GM19328 (cell line): ENCODE measurements around the gene TRIP10.
A peak's percentile ranks its signal among the peaks of the same experiment; 100 is the strongest.

Experiments used
- ATAC-seq: cut with Tn5 transposase; IDR thresholded peaks from one replicate; pipeline ENCODE4 v1.9.1; 2021; ENCODE audit warnings: mild to moderate bottlenecking, moderate library complexity; ENCODE audit not compliant: unreplicated experiment

Gene TRIP10

DNA sequence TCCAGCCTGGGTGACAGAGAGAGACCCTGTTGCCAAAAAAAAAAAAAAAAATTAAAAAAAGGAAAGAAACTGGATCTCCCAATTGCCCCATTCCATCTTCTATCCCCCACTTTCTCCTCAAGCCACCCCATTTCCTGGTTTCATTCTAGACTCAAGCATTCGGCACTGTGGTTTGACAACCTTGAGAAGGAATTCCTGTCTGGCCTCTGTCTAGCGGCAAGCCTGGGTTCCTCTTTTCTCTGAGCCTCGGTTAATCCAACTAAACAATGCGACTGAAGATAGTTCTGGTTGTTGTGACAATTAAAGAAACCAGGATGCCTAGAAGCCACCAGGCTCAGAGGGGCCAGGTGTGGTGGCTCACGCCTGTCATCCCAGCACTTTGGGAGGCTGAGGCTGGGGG is 15.7 kb upstream of the TRIP10 start:
- no peak for ATAC-seq

DNA sequence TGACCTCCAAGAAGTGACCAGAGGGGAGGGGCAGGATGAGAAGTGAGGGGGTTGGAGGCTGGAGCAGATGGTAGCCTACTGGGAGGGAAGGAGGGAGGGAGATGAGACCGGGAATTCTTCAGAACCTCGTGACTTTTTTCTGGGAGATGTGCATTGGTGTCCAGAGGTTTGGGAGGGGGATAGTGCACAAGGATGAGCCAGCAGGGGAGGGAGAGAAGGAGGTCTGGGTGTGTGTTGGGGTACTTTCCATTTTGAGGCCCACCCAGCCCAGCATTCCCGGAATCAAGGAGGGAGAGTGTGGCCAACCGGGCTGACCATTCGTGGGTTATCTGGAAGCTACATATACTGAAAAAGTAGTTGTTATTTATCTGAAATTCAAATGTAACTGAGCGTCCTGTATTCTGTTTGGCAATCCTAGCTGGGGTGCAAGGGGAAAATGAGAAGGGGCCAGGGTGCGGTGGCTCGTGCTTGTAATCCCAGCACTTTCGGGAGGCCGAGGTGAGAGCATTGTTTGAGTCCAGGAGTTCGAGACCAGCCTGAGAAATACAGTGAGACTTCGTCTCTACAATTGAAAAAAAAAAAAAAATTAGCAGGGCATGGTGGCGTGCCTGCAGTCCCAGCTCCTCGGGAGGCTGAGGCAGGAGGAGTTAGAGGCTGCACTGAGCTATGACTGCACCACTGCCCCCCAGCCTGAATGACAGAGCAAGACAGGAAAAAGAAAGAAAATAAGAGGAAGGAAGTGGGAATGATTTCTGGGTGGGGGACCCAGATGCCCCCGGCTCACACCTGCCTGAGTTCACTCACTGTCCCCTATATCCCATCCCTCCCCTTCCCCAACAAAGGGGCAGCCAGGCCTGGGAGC is 14.6 kb upstream of the TRIP10 start:
- ATAC-seq = no peak

DNA sequence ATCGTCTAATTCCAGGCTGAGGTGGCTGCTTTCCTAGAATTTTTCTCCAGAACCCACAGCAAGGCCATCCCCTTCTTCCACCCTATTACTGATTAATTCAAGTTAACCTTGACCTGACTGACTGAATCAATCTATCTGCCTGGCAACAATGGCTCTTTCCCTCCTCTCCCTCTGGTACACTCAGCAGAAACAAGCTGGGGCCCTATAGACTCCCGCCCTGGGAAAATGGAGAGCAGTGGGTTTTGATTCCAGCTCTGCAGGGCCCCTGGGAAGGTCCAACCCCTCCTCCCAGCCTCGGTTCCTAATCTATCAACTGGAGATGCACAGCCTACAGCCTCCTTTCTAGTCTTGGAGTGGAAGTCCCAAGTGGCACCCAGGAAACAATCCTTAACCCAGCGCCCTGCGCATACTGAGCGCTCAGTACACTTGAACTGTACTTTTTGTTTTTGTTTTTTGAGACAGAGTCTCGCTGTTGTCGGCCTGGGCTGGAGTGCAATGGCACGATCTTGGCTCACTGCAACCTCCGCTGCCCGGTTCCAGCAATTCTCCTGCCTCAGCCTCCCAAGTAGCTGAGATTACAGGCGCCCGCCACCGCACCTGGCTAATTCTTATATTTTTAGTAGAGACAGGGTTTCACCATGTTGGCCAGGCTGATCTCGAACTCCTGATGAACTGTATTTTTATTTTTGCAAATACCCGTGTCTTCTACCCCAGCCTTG is 13.8 kb upstream of the TRIP10 start:
- no peak for ATAC-seq

DNA sequence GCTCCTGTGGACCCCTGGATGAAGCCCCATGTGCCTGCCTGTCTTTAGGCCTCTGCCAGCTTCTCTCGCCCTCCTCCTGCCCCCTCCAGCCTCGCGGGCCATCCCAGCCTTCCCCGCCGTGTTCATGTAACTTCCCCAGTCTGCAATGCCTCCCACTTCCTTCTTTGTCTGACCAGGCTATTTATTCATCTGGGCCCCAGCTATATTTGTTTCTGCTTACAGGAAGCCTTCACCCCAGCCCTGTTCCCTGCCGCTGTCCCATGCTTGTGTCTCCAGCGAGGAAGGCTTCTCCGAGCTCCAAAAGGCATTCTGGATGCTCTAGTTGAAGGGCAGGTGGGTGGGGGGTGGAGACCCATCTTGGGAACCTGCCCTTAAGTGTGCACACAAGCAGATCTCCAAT is 11.1 kb upstream of the TRIP10 start:
- ATAC-seq = no peak

DNA sequence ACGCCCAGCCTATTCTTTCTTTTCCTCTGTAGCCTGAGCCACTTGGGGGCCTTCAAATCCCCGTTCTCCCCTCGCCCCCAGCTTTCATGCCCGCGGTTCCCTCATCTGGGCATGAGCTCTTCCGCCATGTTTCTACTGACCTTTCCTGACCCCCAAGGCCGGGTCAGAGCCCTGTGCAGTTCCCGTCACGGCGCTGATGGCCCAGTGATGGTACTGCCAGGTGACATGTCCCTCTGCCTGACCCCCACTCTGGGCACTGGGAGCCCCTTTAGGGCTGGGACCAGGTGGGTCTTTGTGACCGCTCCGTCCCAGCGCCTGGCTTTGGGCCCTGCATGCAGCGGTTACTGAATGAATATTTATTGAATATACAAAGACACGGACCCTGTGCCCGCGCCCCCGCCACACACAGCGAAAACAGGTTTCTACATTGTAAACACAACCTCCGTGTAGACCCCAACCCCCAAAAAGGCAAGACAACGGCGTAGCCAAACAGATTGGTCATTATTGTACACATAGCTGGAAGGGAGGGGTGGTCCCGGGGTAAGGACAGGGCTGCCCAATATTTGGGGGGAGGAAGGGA is 9.8 kb upstream of the TRIP10 start:
- no peak for ATAC-seq

DNA sequence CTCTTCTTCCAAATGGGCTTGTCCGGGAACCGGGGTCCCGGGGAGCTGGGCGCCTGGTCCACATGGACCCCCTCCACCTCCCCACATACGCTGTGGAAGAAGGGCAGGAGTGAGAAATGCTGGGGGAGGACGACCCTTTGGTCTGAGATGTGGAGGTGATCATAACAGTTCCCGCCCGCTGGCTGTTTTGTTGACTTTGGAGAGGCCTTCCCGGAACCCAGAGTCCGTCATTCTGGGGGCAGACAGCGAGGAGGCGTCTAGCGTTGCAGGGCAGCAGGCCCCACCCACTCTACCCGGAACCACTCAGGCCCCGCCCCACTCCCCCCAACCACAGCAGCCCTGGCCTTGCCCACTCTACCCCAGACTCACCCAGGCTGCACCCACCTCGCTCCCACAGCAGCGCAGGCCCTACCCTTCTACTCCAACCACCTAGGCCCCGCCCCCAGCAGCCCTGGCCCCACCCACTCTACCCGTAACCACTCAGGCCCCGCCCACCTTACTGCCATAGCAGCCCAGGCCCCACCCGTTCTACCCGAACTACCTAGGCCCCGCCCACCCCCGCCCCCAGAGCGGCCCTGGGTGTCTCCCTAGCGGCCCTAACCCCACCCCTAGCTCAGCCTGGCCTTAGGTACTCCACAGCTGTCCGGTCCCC is 9.2 kb upstream of the TRIP10 start:
- ATAC-seq = no peak

DNA sequence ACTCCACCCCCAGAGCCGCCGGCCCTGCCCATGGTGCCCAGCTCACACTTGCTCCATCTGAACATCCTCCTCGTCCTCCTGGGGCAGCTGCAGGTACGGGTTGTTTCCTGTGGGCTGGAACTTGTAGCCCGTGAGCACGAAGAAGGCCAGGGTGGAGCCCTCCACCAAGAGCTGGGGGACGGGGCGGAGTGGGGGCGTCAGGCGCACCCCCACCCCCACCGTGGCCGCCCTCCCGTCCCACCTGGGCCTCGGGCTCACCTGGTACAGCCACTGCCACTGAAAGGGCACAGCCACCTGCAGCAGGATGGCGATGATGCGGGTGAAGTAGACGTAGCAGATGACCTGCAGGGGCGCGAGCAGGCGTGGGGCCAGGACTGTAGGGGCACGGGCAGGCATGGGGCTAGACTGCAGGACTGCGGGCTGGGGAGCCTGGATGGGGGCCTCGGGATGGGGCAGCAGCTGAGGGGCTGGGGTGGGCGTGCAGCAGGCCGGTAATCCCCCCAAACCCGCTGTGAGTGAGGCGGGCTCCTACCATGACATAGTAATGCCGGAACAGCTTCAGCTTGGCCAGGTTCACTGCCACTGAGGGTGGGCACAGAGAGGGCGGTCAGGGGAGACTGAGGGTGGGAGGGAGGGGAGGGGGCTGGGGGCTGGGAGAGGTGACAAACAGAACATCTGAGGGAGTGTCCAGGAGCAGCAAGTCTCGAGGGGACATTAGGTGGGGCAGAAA is 8.4 kb upstream of the TRIP10 start:
- ATAC-seq = no peak

DNA sequence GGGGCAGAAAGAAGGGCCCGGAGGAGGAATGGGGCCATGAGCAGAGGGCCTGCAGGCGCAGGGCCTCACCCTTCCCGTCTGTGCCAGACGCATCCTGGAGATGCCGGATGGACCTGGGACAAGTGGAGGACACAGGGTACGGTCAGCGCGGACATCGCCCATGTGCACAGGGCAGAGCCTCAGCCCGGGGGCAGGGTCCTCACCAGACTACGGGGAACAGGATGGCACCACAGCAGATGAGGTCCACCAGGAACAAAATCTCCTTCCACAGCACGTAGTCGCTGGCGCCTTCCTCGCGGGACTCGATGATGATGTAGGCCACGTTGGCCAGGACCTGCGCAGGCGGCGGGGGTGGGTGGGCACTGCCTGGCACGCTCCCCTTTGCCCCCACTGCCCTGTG is 7.7 kb upstream of the TRIP10 start:
- no peak for ATAC-seq

DNA sequence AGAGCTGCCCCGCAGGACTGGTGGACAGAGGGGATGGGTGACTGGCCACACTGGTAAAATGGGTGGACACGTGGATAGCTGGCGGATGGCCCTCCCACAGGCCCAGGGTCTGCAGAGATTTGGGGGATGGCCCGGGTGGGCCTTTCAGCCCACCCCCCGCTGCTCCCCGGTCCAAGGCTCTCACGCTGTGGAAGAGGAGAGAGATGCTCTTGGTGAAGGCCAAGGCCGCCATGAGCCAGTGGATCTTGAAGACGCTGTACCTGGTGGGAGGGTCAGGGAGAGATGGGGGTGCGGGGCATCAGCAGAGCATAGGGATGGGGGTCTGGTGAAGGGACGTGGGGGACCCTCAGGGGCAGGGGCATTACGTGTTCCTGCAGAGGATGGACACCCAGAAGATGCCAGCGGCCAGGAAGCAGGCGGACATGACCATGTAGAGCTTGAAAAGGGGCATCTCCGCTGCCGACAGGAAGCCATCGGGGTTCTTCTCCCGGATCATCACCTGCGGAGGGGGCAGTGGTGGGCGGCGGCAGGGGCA is 6.6 kb upstream of the TRIP10 start:
- ATAC-seq = no peak

DNA sequence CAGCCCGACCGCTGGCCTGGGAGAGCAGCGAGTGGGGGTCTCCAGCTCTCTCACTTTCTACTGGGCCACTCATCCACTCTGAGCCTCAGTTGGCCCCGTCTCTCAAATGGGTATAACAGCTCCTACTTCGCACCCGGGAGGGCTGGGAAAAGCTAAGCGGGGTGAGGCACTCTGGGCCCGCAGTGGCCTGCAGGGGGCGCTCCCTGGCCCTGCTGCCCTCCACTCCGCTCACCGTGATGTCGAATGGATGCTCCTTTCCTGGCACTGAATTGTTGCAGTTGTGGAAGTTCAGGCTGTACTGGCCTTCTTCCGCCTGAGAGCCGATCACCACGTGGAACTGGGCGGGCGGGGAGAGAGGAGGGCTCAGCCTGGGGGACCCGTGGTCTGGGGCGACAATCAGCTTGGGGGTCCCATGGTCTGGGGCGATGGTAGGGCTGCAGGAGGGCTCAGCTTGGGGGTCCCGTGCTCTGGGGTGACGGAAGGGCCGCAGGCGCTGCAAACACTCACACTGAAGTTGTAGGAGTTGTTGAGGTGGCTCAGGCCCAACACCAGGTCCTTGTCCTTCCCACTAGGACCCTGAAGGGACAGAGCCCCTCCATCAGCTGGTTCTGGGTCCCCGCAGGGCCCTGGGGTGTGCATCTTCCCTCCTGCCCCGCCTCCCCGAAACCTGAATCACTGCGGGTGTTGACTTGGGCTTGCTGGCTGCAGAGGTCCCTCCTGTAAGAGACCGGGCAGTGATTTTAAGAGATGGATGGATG is 6.0 kb upstream of the TRIP10 start:
- no peak for ATAC-seq

DNA sequence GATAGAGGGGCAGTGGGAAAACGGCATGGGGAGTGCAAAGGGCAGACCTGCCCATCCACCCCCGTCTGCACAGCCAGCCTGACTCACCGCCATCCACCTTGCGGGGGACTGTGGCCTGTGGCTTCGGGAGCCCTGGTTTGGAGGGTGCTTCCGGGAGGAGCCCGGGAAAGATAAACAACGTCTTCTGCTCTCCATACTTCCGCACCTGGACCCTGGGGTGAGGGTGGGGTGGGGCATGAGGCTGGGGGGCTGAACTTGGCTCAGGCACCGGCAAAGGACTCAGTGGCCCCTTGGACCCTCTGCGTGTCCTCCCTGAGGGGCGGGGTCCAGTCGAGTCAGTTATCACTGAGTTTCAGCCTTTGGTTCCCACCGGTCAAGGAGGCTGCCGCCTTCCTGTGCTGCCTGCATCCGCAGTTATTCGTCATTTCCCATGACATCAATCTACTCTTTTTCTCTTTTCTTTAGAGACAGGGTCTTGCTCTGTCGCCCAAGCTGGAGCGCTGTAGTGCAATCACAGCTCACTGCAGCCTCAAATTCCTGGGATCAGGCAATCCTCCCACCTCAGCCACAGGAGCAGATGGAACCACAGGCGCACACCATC is 5.3 kb upstream of the TRIP10 start:
- no peak for ATAC-seq

DNA sequence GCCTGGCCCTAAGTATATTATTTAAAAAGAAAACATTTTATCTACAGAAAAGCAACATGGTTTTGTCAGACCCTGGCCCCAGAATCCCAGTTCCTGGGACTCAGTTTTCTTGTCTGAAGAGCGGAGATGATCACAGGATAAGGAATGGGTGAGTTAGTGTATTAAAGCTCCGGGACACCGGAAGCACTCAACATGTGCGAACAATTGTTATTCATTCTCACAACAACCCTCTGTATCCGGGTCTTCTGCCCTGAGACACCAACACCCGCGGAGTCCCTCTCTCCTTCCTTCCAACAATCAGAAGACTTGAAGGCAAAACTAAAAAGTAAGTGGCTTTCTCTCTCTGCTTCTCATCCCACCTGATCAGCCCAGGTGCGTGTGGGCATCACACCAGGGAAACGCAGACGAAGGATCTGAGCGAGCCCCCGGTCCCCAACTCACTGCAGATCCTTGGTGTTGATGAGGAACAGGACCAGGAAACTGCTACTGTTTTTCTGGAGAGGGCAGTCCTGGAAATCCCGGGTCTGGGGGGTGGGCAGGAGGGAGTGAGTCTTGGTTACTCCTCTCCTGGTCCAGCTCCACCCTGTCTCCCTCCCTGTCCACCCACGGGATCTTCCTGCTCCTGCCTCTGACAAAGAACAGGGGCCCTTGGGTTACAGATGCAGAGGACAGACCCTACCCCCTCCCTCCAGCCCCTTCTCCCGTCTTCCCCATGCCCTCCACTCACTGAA is 4.1 kb upstream of the TRIP10 start:
- ATAC-seq = no peak

DNA sequence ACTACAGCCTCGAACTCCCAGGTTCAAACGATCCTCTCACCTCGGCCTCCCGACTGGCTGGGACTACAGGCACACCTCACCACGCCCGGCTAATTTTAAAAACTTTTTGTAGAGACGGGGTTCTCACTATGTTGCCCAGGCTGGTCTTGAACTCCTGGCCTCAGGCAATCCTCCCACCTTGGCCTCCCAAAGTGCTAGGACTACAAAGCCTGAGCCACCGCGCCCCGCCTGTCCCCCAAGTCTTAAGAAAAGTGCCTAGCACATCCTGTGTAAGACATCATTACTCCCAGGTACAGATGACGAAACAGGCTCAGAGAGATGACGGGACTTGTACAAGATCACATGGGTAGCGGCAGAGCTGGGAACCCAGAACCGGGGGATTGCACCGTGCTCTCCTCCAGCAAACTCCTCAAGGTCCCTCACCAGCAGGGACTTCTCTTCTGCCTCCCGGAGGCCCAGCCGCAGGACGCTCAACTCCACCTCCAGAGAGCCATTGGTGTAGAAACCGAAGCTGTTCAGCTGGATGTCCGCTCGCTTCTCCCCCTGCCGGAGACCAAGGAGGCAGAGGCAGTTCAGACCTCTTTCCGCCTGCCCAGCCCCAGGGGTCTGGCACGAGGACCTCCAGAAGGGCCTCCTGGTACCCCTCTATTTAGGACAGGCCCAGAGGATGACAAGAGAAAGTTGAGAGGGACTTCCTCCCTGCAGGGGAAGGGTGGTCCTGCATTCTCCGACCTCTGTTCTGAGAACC is 3.1 kb upstream of the TRIP10 start:
- no peak for ATAC-seq

DNA sequence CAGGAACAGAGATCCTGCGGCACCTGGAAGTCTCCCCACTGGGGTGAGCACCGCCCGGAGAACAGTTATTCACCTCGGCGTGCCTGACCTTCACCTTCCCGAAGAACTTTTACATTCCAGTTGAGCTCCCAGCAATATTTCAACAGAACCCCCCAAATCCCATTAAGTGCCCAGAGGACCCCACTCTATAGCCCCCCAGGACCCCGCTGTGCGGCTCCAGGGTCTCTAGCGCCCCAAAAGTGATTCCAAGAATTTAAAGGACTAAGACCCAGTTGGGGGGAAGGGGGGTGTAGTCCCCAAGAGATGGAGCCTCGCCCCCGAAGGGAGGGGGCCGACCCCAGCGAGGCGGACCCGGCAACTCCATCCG is 2.6 kb upstream of the TRIP10 start:
- ATAC-seq = no peak

DNA sequence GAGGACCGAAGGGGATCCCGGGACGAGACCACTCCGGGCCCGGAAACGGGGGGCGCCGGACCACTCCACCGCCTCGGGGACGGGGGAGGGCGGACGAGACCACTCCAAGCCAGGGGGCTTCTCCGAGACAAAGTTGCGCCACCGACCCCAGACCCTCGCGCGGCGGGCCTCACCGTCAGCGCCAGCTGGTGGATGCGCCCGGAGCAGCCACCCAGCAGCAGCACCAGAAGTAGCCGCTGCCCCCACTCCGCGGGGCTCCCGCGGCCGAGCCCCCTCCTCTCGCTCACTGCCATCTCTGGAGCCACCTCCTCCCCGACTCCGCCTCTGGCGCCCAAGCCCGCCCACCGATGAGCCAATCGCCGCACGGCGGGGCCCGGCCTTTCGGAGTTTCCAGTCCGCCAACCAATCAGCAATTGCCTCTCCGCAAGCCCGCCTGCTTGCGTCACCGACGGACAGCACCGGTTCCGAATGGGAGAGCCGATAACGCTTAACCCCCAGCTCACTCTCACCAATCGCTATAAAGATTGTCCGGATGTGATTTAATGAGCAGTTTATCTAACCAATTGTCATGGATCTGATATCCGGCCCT is 2.1 kb upstream of the TRIP10 start, which contains the start of gene GPR108:
GPR108 (minus strand) TSS at position 297 of the 589 bp plus-strand sequence; CDS start at position 293, 4 bp downstream.
- peak; percentile 73 for ATAC-seq

DNA sequence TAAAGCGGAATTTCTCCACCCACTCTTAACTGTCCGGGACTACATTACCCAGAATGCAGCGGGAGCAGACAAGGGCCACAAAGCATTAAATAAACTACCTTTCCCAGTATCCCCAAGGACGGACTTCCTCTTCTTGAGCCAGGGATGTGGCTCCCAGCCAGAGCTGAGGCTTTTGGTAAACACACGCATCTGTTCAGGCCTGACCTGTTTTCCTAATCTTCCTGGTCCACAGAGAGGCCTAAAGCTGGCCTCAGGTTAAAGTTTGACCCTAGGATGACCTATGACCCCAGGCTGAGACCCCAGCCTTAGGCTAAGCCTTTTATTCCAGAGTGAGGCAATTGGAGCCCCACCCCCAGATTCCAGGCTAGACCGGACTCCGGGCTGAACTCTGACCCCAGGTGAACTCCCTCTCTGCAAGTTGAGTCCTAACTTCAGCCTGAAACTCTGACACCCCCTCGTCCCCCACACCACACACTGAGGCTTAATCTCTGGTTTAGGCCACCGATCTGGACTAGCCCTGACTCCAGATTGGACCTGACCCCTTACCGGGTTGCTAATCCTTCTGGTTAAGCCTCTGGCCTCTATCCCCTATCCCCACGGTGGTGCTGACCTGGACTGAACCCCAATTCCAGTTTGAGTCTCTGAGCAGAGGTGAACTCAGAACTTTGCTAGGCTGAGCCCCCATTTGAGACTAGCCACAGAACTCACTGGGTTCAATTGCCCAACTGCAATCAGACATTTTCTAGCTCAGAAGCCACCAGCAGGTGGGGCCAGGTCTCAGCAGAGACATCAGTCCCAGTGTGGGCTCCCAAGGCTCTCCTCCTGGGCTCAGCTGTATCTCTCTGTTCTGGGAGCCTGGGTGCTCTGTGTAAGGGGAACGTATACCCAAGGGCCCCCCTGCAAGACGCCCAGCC is 1.4 kb upstream of the TRIP10 start:
- ATAC-seq = no peak
